Kidney glomerular epithelial cell (primary cell): ENCODE measurements around the gene SULT1C4.
"Not testable (repeated sequence)": the region's sequence is repeated elsewhere in the genome, so short reads cannot be mapped to it uniquely, and the experiment has no call there.

Source experiments
- DNase-seq: peaks from one replicate; lab custom pipeline; 2025; lab: John Stamatoyannopoulos, UW

The SULT1C4 gene

GRCh38 chr2:108413711-108414095 is 35.9 kb downstream of the SULT1C4 start:
- DNase-seq = no peak

- no peak for DNase-seq
These were observed 36.6 kb downstream of the SULT1C4 start for GRCh38 chr2:108414256-108414876.

GRCh38 chr2:108414945-108415344 is 37.2 kb downstream of the SULT1C4 start:
- DNase-seq = no peak

GRCh38 chr2:108417254-108417653 is 39.5 kb downstream of the SULT1C4 start:
- DNase-seq = no peak

- DNase-seq = no peak
These were observed 40.7 kb downstream of the SULT1C4 start for GRCh38 chr2:108418416-108418815.

GRCh38 chr2:108423067-108423466 is 45.3 kb downstream of the SULT1C4 start:
- DNase-seq = no peak

GRCh38 chr2:108423502-108424251 is 45.9 kb downstream of the SULT1C4 start:
- DNase-seq = no peak

- no peak for DNase-seq
These were observed 50.7 kb downstream of the SULT1C4 start for GRCh38 chr2:108428286-108429009.

GRCh38 chr2:108435578-108435977 is 57.8 kb downstream of the SULT1C4 start:
- not testable (repeated sequence) for DNase-seq

- DNase-seq = no peak
These were observed 59.2 kb downstream of the SULT1C4 start for GRCh38 chr2:108436976-108437375.
